ENCODE data around the gene SF3B5.
"Not testable (repeated sequence)": the region's sequence is repeated elsewhere in the genome, so short reads cannot be mapped to it uniquely, and the experiment has no call there.

SF3B5 gene

DNA sequence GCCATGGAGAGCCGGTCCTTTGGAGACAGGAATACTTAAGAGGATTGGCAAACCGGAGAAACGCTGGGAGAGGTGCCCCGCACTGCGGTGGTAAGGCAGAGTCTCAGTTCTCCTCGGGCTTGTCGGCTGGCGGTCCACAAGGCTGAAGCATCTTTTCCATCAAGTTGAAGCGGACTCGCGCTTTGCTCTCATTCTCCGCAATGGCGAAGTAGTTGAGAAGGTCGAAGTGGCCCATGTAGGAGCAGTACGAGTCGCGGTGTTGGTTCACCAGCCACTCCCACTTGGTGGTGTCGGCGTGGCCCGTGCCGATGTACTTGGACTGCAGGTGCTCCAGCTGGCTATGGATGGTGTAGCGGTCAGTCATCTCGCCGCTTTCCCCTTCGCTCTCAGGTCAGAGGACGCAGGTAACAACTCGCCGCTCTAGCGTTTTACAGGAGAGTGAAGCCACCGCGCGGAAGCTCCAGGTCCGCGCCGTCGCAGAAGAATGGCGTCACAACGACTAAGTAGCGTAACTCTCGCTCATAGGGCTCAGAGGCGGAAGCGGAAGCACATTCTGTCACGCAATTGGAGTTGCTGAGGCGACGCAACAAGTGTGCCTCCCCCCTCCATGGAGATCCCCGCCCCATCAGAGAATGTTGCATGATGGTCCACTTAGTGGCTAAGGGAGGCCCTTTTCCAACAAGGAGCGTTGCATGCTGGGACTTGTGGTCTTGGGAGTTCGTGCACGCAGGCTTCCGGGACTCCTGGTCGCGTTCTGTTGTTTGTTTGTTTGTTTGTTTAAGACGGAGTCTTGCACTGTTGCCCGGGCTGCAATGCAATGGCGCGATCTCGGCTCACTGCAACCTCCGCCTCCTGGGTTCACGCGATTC is at the start of gene SF3B5:
TSS of gene SF3B5 (minus strand) at position 440 of the 869 bp plus-strand sequence. CDS start at position 364, 76 bp downstream.
- in situ Hi-C loops (cut with MboI; ENCODE audit: low sequenced_read_pairs): no loop called here

DNA sequence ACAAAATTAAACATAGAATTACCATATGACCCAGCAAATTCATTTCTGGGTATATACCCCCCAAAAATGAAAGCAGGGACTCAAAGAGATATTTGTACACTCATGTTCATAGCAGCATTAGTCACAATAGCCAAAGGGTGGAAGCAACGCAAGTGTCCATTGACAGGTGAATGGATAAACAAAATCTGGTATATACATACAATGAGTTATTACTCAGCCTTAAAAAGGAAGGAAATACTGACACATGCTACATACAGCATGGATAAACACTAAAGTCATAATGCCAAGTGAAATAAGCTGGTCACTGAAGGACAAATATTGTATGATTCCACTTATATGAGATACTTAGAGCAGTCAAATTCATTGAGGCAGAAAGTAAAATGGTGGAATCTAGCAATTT is 49.6 kb upstream of the SF3B5 start:
- in situ Hi-C loops (cut with MboI; ENCODE audit: low sequenced_read_pairs): no loop called here

GRCh38 chr6:144143878-144144277 is 48.5 kb upstream of the SF3B5 start:
- in situ Hi-C loops (cut with MboI; ENCODE audit: low sequenced_read_pairs): no loop called here

DNA sequence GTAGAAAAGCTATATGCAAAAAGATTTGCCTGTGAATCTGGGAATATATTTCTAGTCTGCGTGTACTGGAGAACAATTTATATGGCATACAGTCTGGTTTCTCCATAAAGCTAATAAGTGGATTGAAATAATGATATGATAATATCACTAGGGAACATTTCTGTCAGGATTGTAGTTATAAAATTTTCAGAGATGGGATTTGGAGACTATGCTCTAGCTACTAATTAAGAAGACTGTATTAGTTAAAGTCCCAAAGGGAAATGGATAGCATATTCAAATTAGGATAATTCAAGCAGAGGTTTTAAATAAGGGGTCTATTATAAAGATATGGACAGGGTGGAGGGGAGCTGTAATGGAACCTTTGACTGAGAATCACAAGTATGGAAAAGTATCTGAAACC is 47.7 kb upstream of the SF3B5 start:
- in situ Hi-C loops (cut with MboI; ENCODE audit: low sequenced_read_pairs): no loop called here

DNA sequence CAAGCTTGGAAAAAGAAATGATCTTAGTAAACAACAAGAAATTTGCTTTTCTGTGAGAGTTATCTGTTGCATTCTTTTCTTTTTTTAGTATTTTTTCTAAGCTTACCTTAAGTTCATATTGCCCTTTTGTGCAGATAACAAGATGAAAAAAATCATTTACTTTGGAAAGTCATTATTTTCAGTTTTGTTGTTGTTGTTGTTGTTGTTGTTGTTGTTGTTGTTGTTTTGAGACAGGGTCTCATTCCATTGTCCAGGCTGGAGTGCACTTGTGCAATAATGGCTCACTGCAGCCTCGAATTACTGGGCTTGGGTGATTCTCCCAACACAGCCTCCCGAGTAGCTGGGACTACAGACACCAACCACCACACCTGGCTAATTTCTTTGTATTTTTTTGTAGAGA is 46.1 kb upstream of the SF3B5 start:
- in situ Hi-C loops (cut with MboI; ENCODE audit: low sequenced_read_pairs): no loop called here

- in situ Hi-C loops (cut with MboI; ENCODE audit: low sequenced_read_pairs): no loop called here
These were observed 45.5 kb upstream of the SF3B5 start for GRCh38 chr6:144140867-144141266.

DNA sequence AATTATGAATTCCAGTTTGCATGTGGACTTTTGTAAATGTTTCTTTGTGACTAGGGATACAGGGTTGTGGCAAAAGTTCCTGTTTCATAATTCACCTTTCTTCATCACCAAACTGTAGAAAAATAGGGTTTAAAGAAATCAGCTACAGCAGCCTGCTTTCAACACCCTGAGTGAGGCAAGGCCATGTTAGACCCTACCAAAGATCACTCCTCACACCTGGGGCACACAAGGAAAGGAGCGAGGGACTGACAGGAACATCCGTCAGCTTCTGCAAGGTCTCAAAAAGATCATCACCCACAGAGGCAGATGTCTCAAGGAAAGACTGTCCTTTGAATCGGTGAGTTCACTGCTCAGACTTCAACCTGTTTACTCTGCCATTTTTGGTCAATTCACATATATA is 44.4 kb upstream of the SF3B5 start:
- in situ Hi-C loops (cut with MboI; ENCODE audit: low sequenced_read_pairs): no loop called here

DNA sequence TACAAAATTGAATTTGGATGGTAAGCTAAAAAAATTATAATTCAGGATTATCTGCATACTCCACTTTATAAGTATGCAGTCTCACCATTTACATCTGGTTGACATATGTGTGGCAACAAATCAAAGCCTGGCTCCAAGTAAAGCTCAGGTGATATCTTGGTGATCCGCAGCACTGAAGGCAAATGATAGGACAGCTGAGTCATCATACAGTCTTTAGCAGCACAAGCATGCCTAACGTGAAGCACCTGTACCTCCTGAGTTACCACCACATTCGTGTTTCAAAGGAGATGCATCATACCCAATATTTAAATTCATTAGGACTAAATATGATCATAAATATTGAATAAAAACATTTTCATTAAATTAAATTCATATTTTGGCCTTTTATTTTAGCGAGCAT is 43.2 kb upstream of the SF3B5 start:
- in situ Hi-C loops (cut with MboI; ENCODE audit: low sequenced_read_pairs): no loop called here

- in situ Hi-C loops (cut with MboI; ENCODE audit: low sequenced_read_pairs): no loop called here
These were observed 39.4 kb upstream of the SF3B5 start for GRCh38 chr6:144134737-144135136.

DNA sequence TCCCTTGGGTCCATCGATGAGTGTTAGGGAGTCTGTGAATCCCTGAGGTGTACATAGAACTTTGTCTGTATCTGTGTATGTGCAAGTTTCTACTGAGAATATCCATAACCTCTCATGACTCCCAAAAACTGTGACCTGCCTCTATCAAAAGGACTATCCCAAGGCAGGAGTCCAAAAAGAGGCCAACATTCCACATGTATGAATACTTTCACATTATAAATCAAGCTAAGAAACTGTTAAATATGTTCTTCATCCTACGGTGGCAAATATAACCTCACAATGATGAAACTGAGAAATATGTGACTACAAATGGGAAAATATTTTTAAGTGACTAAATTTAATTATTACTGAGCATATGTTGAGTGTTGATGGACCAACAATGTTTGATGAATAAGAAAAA is 38.8 kb upstream of the SF3B5 start:
- in situ Hi-C loops (cut with MboI; ENCODE audit: low sequenced_read_pairs): no loop called here

DNA sequence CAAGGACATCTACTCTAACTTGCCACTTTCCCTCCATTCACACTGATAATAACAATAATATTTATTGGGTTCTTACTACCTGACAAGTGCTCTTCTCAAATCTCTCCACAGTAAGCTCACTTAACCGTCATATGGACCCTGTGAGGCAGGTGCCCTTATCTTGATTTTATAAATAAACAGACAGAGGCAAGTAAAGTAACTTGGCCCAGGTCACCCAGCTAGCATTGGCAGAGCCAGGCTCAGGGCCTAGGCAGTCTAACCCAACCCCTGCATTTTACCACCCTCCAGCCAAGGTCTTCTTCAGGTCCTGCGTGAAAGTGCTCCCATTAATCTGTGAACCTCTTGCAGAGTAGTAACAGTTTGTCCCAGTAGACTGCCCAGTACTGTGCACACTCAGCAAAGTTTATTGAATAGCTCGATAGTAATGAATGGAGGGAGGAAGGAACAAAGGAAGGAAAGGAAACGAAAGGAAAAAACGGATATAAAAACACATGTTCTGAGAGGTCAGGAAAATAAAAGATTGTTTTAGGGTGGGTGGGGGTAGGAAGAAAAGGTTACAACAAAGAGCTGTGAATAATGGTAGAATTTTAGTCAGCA is 38.0 kb upstream of the SF3B5 start:
- in situ Hi-C loops (cut with MboI; ENCODE audit: low sequenced_read_pairs): no loop called here

GRCh38 chr6:144132167-144132690 is 36.9 kb upstream of the SF3B5 start:
- in situ Hi-C loops (cut with MboI; ENCODE audit: low sequenced_read_pairs): not testable (repeated sequence)

- in situ Hi-C loops (cut with MboI; ENCODE audit: low sequenced_read_pairs): no loop called here
These were observed 35.9 kb upstream of the SF3B5 start for GRCh38 chr6:144131248-144131709.

GRCh38 chr6:144129469-144129868 is 34.1 kb upstream of the SF3B5 start:
- in situ Hi-C loops (cut with MboI; ENCODE audit: low sequenced_read_pairs): no loop called here

- in situ Hi-C loops (cut with MboI; ENCODE audit: low sequenced_read_pairs): no loop called here
These were observed 31.7 kb upstream of the SF3B5 start for GRCh38 chr6:144127097-144127496.

DNA sequence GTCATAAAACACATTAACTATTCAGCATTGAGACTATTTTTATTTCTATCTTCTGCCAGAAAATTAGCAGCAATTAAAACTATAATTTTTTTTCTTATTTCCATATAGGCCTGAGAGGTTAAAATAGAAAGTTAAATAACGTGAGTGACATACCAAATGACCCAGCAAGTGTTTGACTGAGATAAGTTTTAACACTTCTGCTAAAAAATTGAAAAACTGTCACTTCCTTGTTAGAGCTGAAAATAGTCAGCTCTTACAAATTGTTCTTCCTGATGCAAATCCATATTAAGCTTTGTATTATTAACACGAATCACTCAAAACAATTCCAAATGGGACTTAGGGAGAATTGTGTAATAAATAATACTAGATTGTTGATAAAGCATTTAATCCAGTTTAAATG is 28.5 kb upstream of the SF3B5 start:
- in situ Hi-C loops (cut with MboI; ENCODE audit: low sequenced_read_pairs): no loop called here

DNA sequence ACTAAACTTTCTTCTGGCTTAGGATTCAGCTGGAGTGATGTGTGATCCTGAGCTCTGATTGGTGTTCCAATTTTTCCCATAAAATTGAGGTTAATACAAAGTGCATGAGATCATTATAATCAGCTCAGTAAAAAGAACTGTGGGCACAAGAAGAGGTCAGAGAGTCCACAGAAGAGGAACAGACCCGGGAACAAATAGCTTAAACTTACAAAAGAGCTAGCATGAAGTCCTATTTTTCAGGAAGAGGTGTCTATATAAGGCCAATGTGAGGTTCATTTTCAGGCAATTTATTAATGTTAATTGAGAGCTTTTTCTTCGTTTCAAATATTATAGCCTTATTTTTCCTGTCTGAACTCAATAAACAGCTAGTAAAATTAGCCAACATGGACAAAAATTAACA is 28.0 kb upstream of the SF3B5 start:
- in situ Hi-C loops (cut with MboI; ENCODE audit: low sequenced_read_pairs): no loop called here

- in situ Hi-C loops (cut with MboI; ENCODE audit: low sequenced_read_pairs): no loop called here
These were observed 27.5 kb upstream of the SF3B5 start for GRCh38 chr6:144122861-144123260.

DNA sequence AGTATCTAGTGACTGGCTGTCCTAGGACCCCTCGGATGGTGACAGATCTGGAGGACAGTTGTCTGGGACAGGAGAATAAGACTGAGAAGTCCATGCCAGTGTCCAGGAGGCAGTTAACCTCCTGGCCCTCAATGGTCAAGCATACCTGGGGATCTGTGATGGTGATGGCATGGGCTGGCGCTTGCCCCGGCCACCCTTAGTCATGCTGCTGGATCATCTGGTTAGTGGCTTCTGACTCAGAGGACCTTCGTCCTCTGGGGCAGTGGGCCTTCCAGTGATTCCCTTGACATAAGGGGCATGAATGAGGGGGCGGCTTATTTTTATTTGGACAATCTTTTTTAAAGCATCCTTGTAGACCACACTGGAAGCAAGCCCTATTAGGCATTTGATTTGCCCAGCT is 24.0 kb upstream of the SF3B5 start:
- in situ Hi-C loops (cut with MboI; ENCODE audit: low sequenced_read_pairs): no loop called here

- in situ Hi-C loops (cut with MboI; ENCODE audit: low sequenced_read_pairs): no loop called here
These were observed 19.8 kb upstream of the SF3B5 start for GRCh38 chr6:144115219-144115618.

- in situ Hi-C loops (cut with MboI; ENCODE audit: low sequenced_read_pairs): loop anchor here (5.0 kb wide), 1 partner anchor 104 kb away; no protein-coding TSS in a partner anchor
These were observed 18.0 kb upstream of the SF3B5 start for GRCh38 chr6:144113366-144113765.

DNA sequence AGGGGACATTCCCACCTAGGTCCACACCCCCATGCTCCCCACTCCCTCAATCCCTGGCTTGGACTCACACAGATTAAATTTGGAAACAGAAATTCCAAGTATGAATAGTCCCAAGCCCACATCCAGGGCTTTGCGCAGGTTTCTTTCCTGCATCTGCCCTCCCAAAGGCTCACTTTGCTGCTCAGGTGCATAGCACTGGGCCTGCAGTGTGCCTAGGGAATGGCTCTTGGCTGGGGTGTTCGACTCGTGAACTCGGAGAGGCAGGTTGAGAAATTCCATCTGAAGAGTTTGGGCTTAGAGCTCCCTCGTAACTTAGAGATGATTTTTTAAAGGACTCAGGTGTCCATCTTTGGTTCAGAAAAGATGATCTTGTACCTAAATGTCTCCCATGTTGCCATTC is 14.8 kb upstream of the SF3B5 start:
- in situ Hi-C loops (cut with MboI; ENCODE audit: low sequenced_read_pairs): loop anchor here (5.0 kb wide), 1 partner anchor 107 kb away; no protein-coding TSS in a partner anchor
